ENCODE measurements around the gene TBKBP1. TPM values are rescaled to one million over a fixed set of nuclear protein-coding genes. Genes with fewer than 3 reads are reported as not detected.

TBKBP1 gene
- total and polyA plus RNA-seq, 4 donors = 0.25 to 2.0 (median 1.5) TPM

GRCh38 chr17:47704116-47704515 is 10.2 kb downstream of the TBKBP1 start:
- H3K27me3 ChIP-seq (ENCODE audit: control insufficient read depth in 4 of 4, insufficient read depth in 4 of 4, low read length in 3 of 4) = no peaks in the 10 kb centered on the region
- WGBS = 73% methylated on average over 14 of the region's 14 CpGs
- H3K4me1 ChIP-seq (ENCODE audit: control insufficient read depth in 4 of 4, insufficient read depth in 4 of 4, low read length in 3 of 4) = peaks cover 0 to 3% (median 0%) of the 10 kb centered on the region in 4 donors
- no peak overlapping the region for H3K27ac ChIP-seq (ENCODE audit: low read depth in 1 of 2, low read length in 2 of 2)
- H3K9ac ChIP-seq (ENCODE audit: low read depth in 1 of 2, low read length in 2 of 2) = no peak overlapping the region
- H3K4me3 ChIP-seq (ENCODE audit: low read depth in 1 of 3, low read length in 3 of 3) = no peak overlapping the region
- no peaks in the 10 kb centered on the region for H3K9me3 ChIP-seq (ENCODE audit: control insufficient read depth in 4 of 4, low read length in 3 of 4)
- DNase-seq (ENCODE audit: low spot score) = no peak
- H3K36me3 ChIP-seq (ENCODE audit: control insufficient read depth in 4 of 4, insufficient read depth in 3 of 4, low read depth in 1 of 4, low read length in 3 of 4) = no peaks in the 10 kb centered on the region
- TF ChIP-seq SP1 (IDR thresholded peaks at IDR 0.05) (no peak), MAX (IDR thresholded peaks at IDR 0.05) (no peak), YY1 (IDR thresholded peaks at IDR 0.05) (no peak), JUND (IDR thresholded peaks at IDR 0.05) (no peak), RAD21 (IDR thresholded peaks at IDR 0.05) (no peak), NR2F2 (IDR thresholded peaks at IDR 0.05) (no peak), GABPA (IDR thresholded peaks at IDR 0.05 in 1 of 2, conservative IDR thresholded peaks at IDR 0.05 in 1 of 2) (no peak), FOXA2 (IDR thresholded peaks at IDR 0.05) (no peak), REST (IDR thresholded peaks at IDR 0.05) (no peak), TAF1 (conservative IDR thresholded peaks at IDR 0.05) (no peak), FOXA1 (IDR thresholded peaks at IDR 0.05) (no peak)
- TF ChIP-seq, protein P1, sequence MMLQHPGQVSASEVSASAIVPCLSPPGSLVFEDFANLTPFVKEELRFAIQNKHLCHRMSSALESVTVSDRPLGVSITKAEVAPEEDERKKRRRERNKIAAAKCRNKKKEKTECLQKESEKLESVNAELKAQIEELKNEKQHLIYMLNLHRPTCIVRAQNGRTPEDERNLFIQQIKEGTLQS (IDR thresholded peaks at IDR 0.05) = no peak

- H3K27ac ChIP-seq (ENCODE audit: low read depth in 1 of 2, low read length in 2 of 2) = no peak overlapping the region
Measured at GRCh38 chr17:47704736-47705135, 10.8 kb downstream of the TBKBP1 start.

More at GRCh38 chr17:47704736-47705135, 10.8 kb downstream of the TBKBP1 start:
- Histone ChIP-seq H3K36me3 (ENCODE audit: control insufficient read depth in 4 of 4, insufficient read depth in 3 of 4, low read depth in 1 of 4, low read length in 3 of 4) (no peaks in the 10 kb centered on the region), H3K9ac (ENCODE audit: low read depth in 1 of 2, low read length in 2 of 2) (no peak overlapping the region), H3K4me3 (ENCODE audit: low read depth in 1 of 3, low read length in 3 of 3) (no peak overlapping the region), H3K4me1 (ENCODE audit: control insufficient read depth in 4 of 4, insufficient read depth in 4 of 4, low read length in 3 of 4) (peaks cover 0 to 3% (median 0%) of the 10 kb centered on the region in 4 donors), H3K27me3 (ENCODE audit: control insufficient read depth in 4 of 4, insufficient read depth in 4 of 4, low read length in 3 of 4) (no peaks in the 10 kb centered on the region), H3K9me3 (ENCODE audit: control insufficient read depth in 4 of 4, low read length in 3 of 4) (no peaks in the 10 kb centered on the region)
- DNase-seq (ENCODE audit: low spot score) = no peak
- 71% methylated on average over 6 of the region's 6 CpGs for WGBS
- TF ChIP-seq EGR1 (IDR thresholded peaks at IDR 0.05; ENCODE audit: low read depth in 2 of 2) (no peak), JUND (IDR thresholded peaks at IDR 0.05) (no peak), FOXA2 (IDR thresholded peaks at IDR 0.05) (no peak), SP1 (IDR thresholded peaks at IDR 0.05) (no peak), HNF4G (IDR thresholded peaks at IDR 0.05) (no peak), RAD21 (IDR thresholded peaks at IDR 0.05) (no peak), NR2F2 (IDR thresholded peaks at IDR 0.05) (no peak)
